ENCODE measurements around the gene ADAP1.

Gene ADAP1

GRCh38 chr7:940599-941408, 13.7 kb downstream of the ADAP1 start:
- in situ Hi-C loops (cut with MboI; ENCODE audit: low sequenced_read_pairs) = no loop called here

- in situ Hi-C loops (cut with MboI; ENCODE audit: low sequenced_read_pairs) = no loop called here
Observed at GRCh38 chr7:939843-940242, 14.6 kb downstream of the ADAP1 start.

- in situ Hi-C loops (cut with MboI; ENCODE audit: low sequenced_read_pairs) = no loop called here
Observed at GRCh38 chr7:938546-939185, 15.8 kb downstream of the ADAP1 start.

- in situ Hi-C loops (cut with MboI; ENCODE audit: low sequenced_read_pairs) = no loop called here
Observed at GRCh38 chr7:937856-938484, 16.5 kb downstream of the ADAP1 start.

- in situ Hi-C loops (cut with MboI; ENCODE audit: low sequenced_read_pairs) = no loop called here
Observed at GRCh38 chr7:936386-937054, 18.0 kb downstream of the ADAP1 start.

- in situ Hi-C loops (cut with MboI; ENCODE audit: low sequenced_read_pairs) = no loop called here
Observed at GRCh38 chr7:935874-936385, 18.6 kb downstream of the ADAP1 start.

- in situ Hi-C loops (cut with MboI; ENCODE audit: low sequenced_read_pairs) = no loop called here
Observed at GRCh38 chr7:935164-935873, 19.2 kb downstream of the ADAP1 start.

GRCh38 chr7:934469-935163, 19.9 kb downstream of the ADAP1 start:
- in situ Hi-C loops (cut with MboI; ENCODE audit: low sequenced_read_pairs) = no loop called here

- in situ Hi-C loops (cut with MboI; ENCODE audit: low sequenced_read_pairs) = no loop called here
Observed at GRCh38 chr7:932651-932975, 21.9 kb downstream of the ADAP1 start.

- in situ Hi-C loops (cut with MboI; ENCODE audit: low sequenced_read_pairs) = no loop called here
Observed at GRCh38 chr7:931871-932650, 22.4 kb downstream of the ADAP1 start.

- in situ Hi-C loops (cut with MboI; ENCODE audit: low sequenced_read_pairs) = no loop called here
Observed at GRCh38 chr7:930975-931758, 23.3 kb downstream of the ADAP1 start.

GRCh38 chr7:929311-929711, 25.2 kb downstream of the ADAP1 start:
- in situ Hi-C loops (cut with MboI; ENCODE audit: low sequenced_read_pairs) = no loop called here

GRCh38 chr7:927031-927671, 27.3 kb downstream of the ADAP1 start:
- in situ Hi-C loops (cut with MboI; ENCODE audit: low sequenced_read_pairs) = no loop called here

- in situ Hi-C loops (cut with MboI; ENCODE audit: low sequenced_read_pairs) = no loop called here
Observed at GRCh38 chr7:926061-927030, 28.1 kb downstream of the ADAP1 start.

- in situ Hi-C loops (cut with MboI; ENCODE audit: low sequenced_read_pairs) = no loop called here
Observed at GRCh38 chr7:925601-926000, 28.9 kb downstream of the ADAP1 start.

GRCh38 chr7:924541-925231, 29.8 kb downstream of the ADAP1 start:
- in situ Hi-C loops (cut with MboI; ENCODE audit: low sequenced_read_pairs) = no loop called here
